CD4-positive, alpha-beta T cell treated with Interleukin-17A for 4 hours (primary cell): ENCODE data around the gene SP6.
A peak's percentile ranks its signal among the peaks of the same experiment; 100 is the strongest.

Source experiments
- DNase-seq: peaks from one replicate; pipeline ENCODE4 v3.0.0-alpha.2; 2020; ENCODE audit warnings: mixed read lengths

Gene SP6

DNA sequence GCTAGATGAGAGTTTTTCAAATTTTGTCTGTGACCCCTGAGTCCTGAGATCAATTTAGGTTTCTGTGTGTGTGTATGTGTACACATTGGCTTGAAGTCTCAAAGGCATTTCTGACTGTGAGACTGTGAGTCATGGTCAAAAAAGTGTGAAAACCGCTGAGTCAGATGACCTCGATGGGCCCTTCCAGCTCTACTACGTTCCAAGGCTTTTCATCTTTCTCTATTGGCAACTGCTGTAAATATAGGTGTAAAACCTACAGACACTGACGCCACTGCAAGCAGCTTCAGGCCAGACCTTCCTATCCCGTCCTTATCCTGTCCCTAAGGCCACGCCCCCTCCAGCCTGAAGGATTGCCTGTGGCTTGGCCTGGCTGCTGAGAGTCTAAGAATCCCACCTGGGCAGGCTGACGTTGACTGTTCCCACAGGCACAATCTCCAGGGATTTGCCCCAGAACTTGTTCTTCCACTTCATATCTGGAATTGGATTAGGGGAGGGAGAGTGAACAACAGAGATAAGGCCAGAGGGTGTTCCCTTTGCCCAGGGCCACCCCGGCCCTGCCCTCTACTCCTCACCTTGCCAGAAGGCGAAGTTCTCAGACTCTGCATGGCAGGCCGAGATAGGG is 40.7 kb downstream of the SP6 start:
- DNase-seq = peak; percentile 12

DNA sequence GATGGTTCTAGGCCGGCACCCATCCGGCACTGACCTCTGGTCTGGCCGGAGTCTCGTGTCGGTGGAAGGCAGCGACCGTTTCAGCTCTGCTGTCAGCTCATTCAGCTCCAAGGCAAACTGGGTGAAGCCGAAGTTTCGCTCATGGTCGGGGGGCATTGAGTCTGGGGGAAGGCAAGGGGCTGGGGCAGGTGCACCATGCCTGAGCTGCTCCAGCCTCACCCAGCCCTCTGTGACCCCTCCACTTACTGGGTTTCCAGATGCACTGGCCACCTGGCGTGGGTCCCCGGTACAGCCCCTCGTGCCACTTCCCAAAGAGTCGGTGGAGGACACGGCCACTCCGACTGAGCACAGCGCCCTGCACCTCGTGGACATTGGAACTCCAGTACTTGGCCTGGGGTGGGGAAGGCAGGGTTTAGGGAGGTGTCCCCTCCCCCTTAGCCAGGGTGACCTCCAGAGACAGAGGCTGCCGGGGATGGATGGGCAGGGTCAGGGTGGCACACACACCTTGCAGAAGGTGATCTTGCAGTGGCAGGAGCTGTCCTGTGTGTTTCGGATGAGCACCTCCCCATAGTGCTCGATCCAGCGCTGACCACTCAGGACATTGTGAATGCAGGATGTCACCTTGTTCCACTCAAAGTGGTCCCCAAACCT is 42.0 kb downstream of the SP6 start:
- DNase-seq = no peak

DNA sequence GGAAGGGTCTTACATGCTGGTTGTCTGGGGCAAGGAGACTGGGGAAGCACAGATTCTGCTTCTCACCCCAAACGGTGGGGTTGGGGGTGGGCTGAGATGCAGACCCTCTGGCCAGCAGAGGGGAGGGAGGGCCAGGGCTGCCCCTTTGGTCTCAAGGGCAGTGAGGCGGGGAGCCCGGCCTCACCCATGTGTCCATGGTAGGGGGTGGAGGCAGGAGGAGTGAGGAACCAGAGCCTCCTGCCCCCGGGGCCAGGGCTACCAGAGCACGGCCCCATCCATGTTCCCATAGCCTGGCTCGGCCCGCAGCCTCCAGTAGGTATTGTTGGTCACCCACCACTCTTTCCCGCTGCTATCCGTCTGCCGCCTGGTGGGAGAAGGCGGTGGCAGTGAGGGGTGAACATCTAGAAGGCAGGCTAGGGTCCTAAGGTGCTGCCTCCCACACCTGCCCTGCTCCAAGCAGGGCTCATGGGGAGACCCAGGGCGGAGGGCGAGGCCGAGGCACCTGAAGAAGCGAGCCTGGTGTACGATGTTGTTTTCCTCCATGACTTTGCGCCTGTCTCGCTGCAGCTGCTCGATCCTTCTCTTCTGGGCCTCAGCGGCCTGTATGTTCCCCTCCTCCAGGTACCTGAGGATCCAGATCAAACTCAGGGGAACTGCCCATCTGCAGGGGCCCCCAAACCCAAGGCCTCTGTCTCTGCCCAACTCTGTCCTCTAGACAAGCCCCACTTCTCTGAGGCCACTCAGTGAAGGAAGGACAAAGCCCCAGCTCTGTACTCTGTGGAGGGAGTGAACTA is 42.7 kb downstream of the SP6 start:
- no peak for DNase-seq

DNA sequence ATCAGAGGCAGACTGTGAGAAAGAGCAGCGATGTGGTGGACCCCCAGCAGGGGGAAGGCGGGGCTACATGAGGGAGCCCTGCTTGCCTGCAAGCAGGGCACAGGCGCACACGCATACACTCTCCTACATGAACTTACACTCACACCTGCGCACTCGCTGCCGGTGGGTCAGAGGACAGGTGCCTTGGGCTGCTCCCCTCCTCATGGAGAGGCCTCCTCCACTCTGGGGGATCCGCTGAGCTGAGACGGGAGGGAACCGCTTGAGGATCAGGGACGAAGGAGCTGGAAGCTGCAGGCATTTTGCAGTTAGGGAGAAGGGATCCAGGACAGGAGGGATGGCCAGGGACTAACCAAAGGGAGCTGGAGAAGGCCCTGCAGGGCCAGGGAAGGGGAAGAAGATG is 43.5 kb downstream of the SP6 start:
- no peak for DNase-seq

DNA sequence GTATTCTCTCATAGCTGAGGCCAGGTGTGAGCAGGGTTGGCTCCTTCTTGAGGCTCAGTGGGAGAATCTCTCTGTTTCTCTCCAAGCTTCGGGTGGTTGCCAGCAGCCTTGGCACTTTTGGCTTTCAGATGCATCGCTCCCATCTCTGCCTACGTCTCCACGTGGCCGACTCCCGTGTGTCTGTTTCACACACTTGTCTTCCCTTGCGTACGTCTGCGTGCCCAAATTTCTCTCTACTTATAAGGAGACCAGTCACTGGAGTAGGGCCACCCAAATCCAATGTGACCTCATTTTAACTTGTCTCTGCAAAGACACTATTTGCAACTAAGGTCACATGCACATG is 44.1 kb downstream of the SP6 start:
- DNase-seq = no peak

DNA sequence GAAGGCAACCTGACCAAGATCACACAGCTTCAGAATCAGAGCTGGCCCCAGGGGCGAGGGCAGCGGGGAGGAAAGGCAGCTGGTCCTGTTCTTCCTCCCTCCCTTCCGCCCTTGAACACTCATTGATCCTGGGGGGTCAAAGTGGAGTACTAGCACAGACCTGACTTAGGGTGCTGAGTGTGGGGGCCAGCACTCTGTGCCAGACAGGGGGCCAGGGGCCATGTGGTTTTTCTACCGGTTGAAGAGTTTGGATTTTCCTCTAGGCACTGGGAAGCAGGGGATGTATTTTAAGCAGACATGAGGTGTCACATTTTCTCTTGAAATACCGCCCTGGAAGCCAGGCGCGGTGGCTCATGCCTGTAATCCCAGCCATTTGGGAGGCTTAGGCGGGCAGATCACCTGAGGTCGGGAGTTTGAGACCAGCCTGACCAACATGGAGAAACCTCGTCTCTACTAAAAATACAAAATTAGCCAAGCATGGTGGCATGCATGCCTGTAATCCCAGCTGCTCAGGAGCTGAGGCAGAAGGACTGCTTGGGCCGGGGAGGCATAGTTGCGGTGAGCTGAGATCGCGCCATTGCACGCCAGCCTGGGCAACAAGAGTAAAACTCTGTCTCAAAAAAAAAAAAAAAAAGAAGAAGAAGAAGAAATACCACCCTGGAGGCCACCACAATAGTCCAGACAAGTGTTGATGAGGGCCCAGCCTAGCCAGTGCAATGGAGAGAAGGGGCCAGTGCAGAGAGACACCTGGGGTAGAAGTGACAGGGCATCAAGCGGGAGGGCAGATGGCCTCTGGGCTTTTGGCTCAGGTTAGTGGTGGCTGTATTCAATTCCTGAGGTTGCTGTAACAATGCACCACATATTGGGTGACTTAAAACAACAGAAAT is 44.7 kb downstream of the SP6 start:
- no peak for DNase-seq

DNA sequence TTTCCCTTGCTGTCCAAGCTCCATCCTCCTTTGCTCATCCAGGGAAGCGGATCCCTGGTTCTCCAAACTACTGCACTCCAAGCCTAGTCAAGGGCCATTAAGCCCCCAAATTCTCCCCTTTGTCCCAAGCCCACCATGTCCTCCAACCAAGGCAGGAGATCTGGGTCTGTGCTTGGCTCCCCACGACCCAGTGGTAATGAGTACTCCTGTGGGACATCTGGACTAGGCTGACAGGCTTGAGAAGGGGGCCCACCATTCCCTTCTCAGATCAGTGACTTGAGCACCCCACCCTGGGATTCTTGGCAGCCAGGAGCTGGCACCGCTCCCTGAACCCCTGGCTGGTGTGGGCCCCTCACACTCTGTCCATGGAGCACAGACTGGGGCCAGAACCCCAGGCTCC is 46.5 kb downstream of the SP6 start:
- DNase-seq = no peak

DNA sequence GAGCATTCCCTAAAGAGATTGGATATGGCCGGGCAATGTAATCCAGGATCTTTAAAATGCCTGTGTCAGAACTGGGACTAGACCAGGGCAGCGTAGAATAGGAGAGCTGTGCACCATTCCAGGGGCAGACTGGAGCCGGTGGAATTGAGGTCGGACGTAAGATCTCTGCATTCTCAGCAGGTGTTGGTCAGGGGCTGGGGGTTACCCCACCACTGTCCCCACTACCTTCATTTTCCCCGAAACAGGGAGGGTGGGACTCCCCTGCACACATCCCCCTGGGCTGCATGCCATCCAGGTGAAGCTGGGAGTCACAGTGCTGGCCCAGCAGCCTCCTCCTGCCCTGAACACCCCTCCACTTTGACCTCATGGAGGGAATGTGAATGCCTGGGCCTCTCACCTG is 47.2 kb downstream of the SP6 start:
- DNase-seq = no peak

DNA sequence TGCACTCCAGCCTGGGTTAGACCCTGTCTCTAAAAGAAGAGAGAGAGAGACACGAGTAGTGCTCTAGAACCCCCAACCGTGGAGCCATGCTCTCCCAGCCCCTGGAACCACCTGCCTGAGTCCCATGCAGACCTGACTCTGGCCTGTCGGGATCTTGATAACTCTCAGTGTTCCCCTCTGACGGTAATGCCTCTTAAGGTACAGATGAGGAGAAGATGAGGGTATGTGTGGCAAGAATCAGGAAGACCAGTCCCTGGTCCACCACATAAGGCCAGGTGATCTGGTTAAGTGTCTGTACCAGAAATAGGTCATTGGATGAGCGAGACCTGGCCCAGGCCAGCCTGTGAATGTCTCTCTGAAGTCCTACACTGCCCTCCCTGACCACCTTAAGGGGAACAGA is 47.8 kb downstream of the SP6 start:
- no peak for DNase-seq

DNA sequence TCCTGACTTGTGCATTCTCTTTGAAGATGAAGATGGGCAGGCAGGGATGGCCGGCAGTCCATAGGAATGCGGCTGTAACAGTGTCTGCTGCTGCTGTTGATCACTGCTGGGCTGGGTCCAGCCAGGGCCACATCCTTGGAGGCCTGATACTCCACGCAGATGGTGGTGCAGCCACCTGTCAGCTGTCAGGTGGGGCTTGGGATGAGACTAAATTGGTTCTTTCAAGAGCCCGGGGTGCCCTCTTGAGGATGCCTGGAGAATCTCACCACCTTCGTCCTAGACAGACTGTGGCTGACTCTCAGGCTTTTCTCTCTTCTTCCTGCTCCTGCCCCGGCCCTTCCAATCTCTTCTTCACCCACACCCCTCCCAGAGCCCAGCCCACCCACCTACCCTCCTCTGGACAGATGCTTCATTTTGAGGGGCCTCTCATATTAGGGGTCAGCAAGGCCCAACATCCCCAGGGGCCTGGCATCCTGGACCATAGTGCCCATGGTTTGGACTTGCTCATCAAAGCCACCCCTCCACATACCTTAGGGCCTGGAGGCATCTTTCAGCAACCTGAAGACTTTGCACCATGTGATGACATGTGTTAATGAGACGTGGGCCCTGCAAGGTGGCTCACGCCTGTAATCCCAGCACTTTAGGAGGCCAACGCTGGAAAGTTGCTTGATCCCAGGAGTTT is 48.5 kb downstream of the SP6 start:
- peak; percentile 68 for DNase-seq

DNA sequence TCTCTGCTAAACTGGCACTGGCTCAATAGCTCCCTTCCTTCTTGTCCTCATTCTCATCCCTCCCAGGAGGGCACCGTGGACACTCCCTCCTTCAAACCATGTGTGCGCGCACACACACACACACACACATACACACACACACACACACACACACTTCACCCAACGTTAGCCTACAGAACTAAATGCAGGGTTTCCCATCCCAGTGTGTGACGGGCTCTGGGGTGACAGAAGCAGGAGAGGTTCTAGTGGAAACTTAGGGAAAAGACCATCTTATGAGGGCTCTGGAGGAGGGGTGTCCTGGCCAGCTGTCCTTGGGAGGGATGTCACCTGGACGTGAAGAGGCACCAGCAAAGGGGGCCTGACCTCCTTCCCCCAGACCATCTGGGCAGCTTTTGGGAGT is 49.1 kb downstream of the SP6 start:
- no peak for DNase-seq

DNA sequence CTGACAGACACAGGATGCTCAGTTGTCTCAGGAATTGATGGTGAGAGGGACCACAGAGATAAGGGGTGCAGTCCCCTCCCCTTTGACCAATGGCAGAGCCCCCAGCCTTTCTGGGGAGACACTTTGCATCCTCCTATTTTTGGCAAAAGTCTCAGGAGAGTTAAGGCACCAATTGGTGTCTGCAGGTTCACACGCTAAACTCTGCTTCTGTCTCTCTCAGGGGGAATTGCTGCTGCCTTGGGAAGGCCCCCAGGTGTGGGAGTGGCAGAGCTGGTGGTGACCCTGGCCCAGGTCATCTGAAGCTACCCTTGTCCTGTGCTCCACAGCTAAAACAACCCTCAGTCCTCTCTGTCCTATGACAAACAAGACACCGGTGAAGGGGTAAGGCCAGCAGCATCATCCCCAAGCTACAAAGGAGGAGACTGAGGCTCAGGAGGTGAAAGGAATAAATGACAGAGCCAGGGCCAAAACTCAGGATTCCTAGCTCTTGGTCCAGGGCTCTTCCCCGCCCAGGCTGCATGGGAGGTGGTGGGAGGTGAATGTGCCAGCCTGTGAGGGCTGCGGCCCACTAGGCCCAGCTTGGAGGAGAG is 49.7 kb downstream of the SP6 start:
- DNase-seq = no peak

DNA sequence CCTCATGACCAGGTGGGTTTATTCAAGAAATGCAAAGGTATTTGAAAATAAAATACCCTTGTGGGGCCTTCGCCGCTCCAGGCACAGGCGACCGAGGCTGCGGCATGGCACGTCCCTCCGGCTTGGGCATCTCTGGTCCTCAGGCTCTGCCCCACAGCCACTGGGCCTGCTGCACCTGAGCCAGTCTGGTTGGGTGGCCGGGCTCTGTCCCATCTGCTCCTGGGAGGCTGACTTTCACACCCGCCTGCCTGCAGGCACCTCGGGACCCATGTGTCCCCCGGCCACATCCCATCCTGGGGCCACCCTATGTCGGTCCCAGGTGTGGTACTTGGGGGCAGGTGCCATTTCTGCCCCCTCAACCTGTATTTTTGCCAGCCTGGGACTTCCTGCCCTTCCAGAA is 50.3 kb downstream of the SP6 start:
- no peak for DNase-seq

DNA sequence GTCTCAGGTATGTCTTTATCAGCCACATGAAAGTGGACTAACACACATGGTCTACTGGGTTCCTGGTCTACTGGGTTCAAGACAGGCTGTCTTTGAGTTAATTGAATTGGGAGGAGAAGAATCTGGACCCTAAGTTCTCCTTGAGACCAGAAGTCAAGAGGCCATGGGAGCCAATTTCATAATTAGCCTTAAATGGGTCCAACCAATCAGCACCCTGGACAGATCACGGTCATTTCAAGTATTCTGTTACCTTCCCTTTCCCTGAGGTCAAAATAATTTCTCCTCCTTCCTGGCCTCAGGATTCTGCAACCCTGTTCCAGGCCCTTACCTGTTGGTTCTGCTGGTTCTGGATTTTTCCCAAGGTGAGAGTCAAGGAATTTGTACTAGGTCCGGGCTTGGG is 53.2 kb downstream of the SP6 start:
- no peak for DNase-seq
